GM10847 (cell line): Measurements from ENCODE around the gene KHDC1.

Experiments
- POLR2A ChIP-seq: IDR thresholded peaks from 2 replicates; pipeline ENCODE4 v1.6.1; 2011; ENCODE audit not compliant: insufficient read length; ENCODE audit errors: extremely low read depth

Gene KHDC1

DNA sequence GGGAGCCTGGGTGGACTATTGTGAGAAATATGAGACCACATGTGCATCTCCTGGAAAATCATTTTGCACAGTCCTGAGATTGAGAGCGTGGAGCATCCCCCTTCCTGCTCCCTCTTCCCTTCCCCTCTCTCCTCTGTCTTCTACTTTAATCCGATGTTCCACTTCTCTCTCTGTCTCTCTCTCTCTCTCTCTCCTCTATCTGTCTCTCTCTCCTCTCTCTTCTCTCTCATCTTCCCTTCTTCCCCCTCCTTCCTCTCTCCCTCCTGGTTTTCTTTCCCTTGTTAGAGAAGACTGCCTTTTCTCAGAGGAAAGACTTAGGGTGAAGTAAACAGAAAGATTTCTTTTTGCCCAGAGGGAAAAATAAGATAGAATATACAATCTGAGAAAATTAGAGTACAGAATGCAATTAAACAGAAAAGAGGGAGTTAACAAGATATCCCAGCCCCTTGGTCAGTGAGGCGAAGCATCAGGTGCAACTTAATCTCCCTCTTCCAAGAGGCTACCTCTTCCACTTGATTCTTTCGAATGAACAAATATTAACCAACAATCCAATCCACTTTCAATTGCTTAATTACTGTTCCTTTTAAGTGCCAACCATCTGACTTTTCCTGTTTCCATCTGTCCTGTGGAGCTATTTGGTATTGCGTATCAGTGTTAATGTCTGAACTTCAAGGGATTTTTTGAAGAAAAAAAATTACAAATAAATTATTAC, 14.6 kb downstream of the KHDC1 start:
- TF ChIP-seq POLR2A = no peak

DNA sequence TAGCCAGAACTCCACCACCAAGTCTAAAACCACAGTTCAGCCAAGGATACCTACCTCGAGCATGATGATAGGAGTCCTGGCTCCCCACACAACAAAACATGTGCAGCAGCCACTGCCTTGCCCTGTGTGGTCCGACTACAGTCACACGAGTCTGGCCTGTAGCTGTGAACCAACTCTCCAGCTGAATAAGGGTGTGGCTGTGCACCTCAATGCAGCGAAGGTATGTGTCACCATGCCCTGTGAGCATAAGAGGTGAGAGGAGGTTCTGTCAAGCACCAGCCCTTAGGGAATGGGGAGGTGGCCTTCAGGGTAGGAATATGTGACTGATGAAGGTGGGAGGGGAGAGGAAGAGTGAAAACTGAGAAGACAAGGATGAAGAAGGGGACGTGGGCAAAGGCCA, 21.0 kb downstream of the KHDC1 start:
- TF ChIP-seq POLR2A = no peak

GRCh38 chr6:73240730-73241129, 22.3 kb downstream of the KHDC1 start:
- no peak for TF ChIP-seq POLR2A

DNA sequence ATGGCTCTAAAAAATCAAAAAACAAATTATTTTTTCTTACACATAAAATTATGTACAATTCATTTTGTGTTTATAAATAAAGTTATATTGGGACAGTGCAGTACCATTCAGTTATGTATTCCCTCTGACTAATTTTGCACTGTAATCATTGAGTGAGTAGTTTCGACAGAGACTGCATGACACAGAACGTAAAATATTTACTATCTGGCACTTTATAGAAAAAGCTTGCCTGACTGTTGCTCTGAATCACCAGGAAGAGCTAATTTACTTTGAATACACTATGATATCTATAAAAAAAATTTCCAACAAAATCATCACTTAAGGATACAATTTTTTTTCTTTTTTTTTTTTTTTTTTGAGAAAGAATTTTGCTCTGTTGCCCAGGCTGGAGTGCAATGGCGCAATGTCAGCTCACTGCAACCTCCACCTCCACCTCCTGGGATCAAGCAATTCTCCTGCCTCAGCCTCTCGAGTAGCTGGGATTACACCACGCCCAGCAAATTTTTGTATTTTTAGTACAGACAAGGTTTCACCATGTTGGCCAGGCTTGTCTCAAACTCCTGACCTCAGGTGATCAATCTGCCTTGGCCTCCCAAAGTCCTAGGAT, 26.7 kb downstream of the KHDC1 start:
- no peak for TF ChIP-seq POLR2A

DNA sequence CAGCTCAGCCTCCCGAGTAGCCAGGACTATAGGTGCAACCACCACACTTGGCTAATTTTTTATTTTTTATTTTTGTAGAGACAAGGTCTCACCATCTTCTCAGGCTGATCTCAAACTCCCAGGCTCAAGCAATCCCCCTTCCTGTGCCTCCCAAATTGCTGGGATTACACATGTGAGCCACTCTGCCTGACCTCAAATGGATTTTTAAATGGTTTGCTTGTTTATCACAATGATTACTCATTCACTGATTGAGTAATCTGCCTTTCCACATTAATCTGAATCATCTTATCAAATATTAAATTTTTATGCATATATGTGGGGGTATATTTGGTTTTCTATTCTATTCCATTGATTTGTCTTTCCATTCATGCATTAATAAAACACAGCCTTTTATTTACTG, 28.3 kb downstream of the KHDC1 start:
- TF ChIP-seq POLR2A = no peak

DNA sequence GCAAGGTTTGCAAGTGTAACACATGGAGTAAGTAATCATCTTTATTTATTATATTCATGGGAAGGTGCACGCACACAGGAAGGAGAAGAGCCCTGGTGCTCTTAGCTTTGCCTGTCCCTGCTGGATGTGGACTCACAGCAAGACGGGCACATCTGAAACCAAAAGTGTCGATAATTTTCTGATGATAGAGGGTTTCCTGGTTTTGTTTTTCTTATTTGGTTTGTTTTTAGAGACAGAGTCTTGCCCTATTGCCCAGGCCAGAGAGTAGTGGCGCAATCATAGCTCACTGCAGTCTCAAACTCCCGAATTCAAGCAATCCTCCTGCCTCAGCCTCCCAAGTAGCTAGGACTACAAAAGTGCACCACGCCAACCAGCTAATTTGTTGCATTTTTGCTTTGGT, 29.9 kb downstream of the KHDC1 start:
- no peak for TF ChIP-seq POLR2A

DNA sequence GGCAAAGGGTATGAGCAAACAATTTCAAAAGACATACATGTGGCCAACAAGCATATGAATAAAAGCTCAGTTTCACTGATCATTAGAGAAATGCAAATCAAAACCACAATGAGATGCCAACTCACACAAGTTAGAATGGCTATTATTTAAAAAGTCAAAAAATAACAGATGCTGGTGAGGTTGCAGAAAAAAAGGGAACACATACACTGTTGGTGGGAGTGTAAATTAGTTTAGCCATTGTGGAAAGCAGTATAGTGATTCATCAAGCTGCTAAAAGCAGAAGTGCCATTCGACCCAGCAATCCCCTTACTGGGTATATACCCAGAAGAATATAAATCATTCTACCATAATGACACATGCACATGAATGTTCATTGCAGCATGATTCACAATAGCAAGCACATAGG, 31.0 kb downstream of the KHDC1 start:
- TF ChIP-seq POLR2A = no peak

DNA sequence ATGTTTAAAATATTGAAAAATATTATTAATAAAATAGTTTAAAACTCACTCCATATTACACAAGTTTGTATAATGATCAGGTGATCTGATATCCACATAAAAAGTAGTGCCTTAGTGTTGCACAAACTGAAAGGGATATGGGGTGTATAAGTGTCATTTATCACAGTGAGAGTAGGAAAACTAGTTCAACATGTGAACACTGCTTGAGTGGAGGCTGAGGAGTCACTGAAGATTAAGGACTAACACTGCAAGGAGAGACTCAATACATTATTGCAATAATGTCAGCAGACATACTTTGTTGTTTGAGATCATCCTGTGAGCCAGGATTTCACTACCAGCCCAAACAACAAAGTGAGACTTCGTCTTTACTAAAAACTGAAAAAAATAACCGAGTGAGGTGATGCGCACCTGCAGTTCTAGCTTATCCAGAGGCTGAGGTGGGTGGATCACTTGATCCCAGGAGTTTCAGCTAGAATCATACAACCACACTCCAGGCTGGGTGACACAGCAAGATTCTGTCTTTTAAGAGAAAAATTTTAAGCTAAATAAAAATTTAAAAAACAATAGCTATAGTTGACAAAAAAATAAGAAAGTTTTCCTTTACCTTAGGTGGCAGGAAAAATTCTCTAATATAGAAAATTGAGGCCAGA, 35.3 kb downstream of the KHDC1 start:
- no peak for TF ChIP-seq POLR2A

DNA sequence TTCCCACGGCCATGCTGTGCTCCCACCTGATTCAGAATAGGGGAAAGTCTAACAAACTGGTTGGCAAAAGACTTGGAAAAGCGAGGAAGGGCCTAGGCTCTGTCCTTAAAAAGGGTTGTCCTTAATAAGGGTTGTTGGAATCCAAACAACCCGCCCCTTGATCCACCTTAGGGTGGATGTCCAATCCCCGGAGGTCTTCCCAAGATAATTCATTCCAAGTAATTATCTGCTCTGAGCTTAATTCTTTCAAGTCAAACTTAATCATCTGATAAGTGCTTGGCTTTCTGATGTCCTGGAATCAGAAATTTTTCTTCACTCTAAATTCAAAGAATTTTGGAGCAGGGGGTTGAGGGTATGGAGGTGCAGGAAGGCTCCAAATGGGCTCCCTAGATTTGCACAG, 37.6 kb downstream of the KHDC1 start, which contains the start of gene KHDC1L:
Gene KHDC1L (minus strand): TSS at position 101 of the 400 bp plus-strand sequence. CDS start 88 bp downstream, at position 13.
- TF ChIP-seq POLR2A = no peak

- no peak for TF ChIP-seq POLR2A
Measured at GRCh38 chr6:73216859-73217258, 46.1 kb downstream of the KHDC1 start.

GRCh38 chr6:73209117-73209516, 53.9 kb downstream of the KHDC1 start:
- no peak for TF ChIP-seq POLR2A

- no peak for TF ChIP-seq POLR2A
Measured at GRCh38 chr6:73207221-73207837, 55.7 kb downstream of the KHDC1 start.

- no peak for TF ChIP-seq POLR2A
Measured at GRCh38 chr6:73204252-73204651, 58.7 kb downstream of the KHDC1 start.

GRCh38 chr6:73203098-73203497, 59.9 kb downstream of the KHDC1 start:
- no peak for TF ChIP-seq POLR2A

GRCh38 chr6:73200735-73201134, 62.3 kb downstream of the KHDC1 start:
- no peak for TF ChIP-seq POLR2A

GRCh38 chr6:73200247-73200646, 62.7 kb downstream of the KHDC1 start:
- no peak for TF ChIP-seq POLR2A
